ENCODE data around the gene HOXD4.

Gene HOXD4

DNA sequence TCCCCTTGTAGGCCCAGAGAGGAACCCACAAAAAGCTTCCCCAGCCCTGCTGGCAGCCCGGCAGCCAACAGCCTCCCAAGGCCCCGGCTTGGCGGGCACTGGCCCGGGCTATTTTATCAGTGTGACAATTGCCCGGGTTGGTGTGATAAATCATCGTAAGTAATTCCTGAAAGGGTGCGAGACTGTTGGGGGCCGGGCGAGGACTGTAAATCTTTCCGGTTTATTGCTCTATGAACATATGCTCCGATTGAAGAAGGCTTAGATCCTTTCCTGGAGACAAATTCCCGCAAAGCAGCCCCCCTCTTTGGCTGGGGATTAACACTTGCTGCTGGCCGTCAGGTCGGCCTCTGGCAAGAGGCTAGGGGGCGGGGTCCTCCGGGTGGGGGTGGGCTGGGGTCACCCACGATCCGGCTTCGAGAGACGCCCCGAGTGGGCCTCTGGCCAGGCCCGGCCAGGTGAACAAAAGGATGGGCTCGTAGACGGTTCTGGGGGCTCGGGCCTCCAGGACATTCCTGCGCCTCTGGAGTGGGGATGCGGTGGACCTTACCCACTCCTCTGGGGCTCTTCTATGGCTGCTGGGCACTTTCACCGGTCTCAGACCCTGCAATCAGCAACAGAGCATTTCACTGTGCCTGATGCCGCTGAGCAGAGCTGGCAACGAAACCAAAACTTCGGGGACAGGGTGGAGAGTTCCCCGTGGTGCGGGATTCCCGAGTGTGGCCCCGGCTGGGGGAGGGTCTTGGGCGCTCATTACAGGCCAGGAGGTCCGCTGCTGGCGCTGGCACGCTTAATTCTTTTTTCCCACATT, 7.7 kb downstream of the HOXD4 start:
- no peak for DNase-seq

GRCh38 chr2:176159663-176160250, 8.4 kb downstream of the HOXD4 start:
- no peak for DNase-seq

- no peak for DNase-seq
Measured at GRCh38 chr2:176160251-176160985, 9.1 kb downstream of the HOXD4 start.

GRCh38 chr2:176160986-176161824, 9.9 kb downstream of the HOXD4 start:
- no peak for DNase-seq

DNA sequence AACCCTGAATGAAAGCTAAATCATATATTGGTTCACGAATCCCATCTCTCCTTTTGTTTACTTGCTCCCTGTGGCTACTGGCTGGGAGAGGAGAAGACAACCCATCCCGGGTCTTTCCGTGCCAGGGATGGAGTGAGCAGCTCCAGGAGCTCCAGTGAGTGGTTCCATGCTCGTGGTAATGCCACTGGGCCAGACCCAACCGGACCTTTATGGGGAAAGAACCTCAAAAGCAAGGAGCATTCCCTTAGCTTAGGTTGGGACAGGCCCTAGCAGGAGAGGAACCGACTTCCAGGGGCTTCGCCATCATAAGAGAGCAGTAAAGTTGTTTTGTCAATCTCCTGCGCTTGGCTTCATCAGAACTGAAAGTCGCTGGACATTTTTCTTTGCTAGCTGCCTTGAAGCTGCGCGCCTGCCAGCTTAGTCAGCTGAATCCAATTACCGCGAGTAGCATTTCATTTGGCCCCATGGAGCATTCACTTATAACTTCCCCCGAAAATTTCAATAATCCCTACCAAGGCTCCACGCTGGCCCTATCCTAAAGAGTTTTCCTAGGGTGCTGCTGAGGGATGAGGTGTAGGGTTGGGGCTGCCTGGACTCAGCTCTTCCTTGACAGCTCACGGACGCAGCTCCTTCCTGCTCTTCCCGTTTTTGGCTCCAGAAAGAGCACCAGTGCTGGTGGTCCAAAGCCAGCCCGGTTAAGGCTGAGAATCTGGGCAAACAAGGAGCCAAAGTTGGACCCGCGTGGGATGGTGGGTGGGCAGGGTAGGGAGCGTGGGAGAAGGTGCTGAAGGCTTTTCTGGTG, 10.7 kb downstream of the HOXD4 start:
- DNase-seq = no peak

- DNase-seq = no peak
Measured at GRCh38 chr2:176162911-176163671, 11.7 kb downstream of the HOXD4 start.

DNA sequence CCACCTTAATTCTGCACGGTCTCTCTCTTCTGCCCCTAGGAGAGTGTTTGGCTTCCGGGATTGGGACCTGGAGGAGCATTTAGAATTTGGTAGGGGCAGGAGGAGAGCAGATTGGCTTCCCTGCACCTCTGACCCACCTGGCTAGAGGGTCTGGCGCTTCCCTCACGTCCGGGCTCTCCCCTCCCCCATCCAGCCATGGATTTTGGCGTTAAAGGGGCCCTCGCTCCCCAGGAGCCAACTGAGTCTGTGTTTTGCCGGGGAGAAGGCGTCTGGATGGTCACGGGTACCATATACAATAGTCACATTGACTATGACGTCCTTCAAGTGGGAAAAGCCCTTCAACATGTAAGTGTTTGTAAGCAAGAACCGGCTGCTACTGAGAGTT, 12.3 kb downstream of the HOXD4 start:
- DNase-seq = no peak

DNA sequence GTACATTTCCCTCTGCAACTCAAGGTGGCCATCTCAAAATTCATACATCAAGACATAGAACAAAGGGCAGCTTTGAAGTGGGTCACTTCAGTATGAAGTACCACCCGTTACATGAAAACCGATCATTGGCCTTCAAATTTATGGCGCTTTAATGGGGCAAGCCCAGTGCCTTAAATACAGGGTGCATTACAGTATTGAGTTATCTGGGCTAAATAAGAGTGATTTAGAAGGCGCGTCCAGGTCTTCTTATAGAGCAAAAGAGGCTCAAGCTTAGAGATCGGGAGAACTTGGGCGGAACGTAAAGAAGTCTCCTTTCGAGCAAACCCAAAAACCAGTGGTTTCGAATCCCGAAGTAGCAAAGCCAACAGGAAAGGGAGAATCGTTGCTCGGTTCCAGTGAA, 12.9 kb downstream of the HOXD4 start:
- DNase-seq = no peak

DNA sequence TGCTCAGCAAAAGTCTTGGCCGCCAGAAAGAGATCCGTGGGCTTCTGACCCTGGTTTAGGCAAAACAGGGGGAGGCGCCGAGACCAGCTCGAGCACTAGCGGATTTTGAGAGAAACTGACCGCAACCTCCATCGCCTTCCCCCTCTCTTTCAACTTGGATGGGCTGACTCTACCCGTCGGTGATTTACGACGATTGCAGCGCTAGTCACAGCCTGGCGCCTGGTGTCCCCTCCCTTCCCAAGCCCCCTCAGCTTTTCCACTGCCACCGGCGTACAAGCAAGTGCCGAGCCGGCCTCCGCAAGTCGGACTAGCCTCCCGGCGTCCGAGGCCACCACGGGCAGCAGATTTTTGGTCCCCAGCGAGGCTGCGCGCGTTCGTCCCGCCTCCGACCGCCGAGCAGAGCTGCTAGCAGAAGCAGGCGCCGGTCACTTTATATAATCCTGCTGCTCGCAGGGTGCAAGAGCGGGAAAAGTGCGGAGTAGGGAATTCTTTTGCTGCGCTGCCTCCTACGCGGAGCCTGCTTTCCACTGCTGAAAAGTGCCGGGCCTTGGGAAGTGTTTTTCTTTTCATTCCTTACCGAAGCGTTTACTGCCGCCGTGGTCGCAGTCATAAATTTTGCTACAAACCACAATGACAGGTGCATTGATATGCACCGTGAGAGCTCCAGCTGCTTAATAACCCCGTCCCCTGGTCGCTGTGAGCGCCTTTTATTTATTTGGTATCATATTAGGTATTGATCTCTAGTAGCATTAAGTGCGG, 13.4 kb downstream of the HOXD4 start:
- no peak for DNase-seq

- no peak for DNase-seq
Measured at GRCh38 chr2:176165370-176166050, 14.2 kb downstream of the HOXD4 start.

GRCh38 chr2:176166272-176166671, 14.9 kb downstream of the HOXD4 start:
- no peak for DNase-seq

DNA sequence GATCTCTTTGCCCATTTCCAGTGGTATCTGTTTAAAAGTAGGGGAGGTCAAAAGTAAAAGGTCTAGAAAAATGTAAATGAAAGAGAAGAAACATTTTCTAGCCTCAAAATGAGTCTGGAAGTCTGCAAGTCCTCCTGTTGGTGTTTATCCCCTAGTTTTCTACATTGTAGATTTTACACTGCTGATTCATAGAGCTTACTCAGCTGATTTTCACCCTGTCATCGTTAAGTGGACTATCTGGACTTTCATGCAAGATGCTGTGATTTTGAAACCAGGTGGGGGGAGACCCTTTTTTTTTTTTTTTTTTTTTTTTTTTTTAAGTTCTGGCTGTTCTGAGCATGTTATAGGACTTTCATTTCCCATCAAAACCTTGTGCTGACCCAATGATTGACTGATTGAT, 16.0 kb downstream of the HOXD4 start:
- no peak for DNase-seq

- no peak for DNase-seq
Measured at GRCh38 chr2:176169181-176169580, 17.8 kb downstream of the HOXD4 start.

DNA sequence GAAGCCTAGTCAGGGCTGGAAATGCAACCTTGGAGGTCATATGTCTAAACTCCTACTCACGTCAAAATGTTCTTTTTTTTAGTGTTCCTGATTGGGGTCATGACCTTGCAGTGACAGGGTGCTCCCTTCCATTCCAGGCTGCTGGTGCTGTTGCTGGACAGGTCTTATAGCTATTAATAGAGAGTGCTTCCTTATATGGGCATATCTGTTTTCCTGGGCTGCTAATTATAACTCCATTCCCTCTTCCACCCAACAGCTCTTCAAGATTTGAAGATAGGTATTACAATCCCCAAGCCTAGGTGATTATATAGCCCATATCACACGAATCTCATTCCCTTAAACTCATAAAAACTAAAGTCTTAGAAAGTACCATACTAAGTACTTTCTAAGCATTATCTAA, 18.4 kb downstream of the HOXD4 start:
- no peak for DNase-seq

DNA sequence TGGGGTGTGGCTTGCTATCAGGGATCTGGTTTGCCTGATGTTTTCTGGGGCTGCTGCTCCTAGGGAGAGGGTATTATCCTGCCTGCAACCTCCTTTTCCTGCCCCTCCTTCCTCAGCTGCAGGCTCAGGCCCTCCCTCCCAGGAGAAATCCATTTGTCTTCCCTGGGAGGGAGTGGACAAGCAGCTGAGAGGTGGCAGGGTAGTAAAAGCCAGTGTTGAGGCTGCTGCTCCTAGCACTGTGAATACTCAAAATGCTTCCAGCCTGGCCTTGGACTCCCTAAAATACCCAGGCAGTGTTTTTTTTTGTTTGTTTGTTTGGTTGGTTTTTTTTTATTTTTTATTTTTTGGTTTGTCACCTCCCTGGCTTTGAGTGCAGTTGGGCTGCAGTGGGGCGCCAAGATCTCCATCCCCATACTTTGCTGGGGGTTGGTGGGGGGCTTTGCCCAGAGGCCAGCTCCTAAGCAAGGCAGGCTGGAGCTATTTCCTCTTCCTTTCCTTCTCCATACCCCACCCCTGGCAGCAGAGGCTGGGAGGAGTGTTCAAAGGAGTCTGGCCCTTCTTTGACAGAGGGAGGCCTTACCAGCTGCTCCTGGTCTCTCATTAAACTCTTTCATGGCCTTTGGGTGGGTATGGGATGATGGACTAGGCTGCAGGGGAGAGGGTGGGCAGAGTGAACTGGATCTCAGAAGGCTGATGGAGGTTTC, 19.4 kb downstream of the HOXD4 start:
- DNase-seq = no peak

DNA sequence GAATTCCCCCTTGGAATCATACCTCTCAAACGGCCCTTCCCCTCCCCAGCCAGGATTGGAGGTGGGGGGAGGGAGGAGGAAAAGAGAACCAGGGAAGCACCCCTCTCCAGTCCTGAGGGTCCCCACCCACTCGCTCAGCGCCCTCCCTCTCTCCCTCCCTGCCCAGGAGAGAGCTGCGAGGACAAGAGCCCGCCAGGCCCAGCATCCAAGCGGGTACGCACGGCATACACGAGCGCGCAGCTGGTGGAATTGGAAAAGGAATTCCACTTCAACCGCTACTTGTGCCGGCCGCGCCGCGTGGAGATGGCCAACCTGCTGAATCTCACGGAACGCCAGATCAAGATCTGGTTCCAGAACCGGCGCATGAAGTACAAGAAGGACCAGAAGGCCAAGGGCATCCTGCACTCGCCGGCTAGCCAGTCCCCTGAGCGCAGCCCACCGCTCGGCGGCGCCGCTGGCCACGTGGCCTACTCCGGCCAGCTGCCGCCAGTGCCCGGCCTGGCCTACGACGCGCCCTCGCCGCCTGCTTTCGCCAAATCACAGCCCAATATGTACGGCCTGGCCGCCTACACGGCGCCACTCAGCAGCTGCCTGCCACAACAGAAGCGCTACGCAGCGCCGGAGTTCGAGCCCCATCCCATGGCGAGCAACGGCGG, 20.1 kb downstream of the HOXD4 start:
- peak; percentile 39 for DNase-seq

DNA sequence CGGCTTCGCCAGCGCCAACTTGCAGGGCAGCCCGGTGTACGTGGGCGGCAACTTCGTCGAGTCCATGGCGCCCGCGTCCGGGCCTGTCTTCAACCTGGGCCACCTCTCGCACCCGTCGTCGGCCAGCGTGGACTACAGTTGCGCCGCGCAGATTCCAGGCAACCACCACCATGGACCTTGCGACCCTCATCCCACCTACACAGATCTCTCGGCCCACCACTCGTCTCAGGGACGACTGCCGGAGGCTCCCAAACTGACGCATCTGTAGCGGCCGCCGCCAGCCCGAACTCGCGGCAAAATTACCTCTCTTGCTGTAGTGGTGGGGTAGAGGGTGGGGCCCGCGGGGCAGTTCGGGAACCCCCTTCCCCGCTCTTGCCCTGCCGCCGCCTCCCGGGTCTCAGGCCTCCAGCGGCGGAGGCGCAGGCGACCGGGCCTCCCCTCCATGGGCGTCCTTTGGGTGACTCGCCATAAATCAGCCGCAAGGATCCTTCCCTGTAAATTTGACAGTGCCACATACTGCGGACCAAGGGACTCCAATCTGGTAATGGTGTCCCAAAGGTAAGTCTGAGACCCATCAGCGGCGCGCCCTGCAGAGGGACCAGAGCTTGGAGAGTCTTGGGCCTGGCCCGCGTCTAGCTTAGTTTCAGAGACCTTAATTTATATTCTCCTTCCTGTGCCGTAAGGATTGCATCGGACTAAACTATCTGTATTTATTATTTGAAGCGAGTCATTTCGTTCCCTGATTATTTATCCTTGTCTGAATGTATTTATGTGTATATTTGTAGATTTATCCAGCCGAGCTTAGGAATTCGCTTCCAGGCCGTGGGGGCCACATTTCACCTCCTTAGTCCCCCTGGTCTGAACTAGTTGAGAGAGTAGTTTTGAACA, 20.9 kb downstream of the HOXD4 start:
- DNase-seq = no peak
